ENCODE data around the gene CLK1. TPM values are rescaled to one million over a fixed set of nuclear protein-coding genes. Genes with fewer than 3 reads are reported as not detected.

The CLK1 gene
- total and polyA plus RNA-seq, 12 donors = 34.4 to 2,325 (median 84.8) TPM

DNA sequence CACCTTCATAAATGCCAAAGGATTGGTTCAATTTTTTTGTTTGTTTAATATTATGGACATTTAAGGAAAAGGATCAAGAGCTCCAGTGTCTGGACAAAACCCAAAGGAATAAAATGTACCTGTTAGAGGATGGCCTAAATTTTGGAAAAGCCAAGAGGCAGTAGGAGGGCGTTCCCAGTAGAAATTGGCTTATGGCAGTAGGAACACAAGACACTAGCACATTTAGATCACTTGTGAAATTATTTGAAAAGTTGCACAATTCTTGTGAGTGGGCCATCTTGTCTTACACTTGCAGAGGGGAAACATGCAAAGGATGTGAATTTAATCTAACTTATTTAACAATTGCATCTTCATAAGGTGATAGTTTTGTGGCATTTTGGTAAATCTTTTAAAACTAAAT lies 49.5 kb downstream of the CLK1 start:
- intact Hi-C loops (cut with DNase I) = loop anchor here (5.0 to 10.0 kb wide), 3 partner anchors 42 to 100 kb away; partner anchors contain the start of gene CLK1 (in 1 of the 2)
- no peaks in the 10 kb centered on the region for H3K9me3 ChIP-seq (replicated peaks in 1 of 3)
- no peaks in the 10 kb centered on the region for H3K27me3 ChIP-seq
- peaks cover 0 to 61% of the 10 kb centered on the region in 2 donors for H3K36me3 ChIP-seq (replicated peaks in 1 of 2)
- DNase-seq = no peak
- no peak overlapping the region for H3K4me3 ChIP-seq
- peaks cover 5 to 43% of the 10 kb centered on the region in 2 donors for H3K4me1 ChIP-seq (replicated peaks in 1 of 2)
- 73 to 87% (median 77%) methylated on average over 1 of the region's 1 CpG for WGBS, 4 donors
- TF ChIP-seq, protein P1, sequence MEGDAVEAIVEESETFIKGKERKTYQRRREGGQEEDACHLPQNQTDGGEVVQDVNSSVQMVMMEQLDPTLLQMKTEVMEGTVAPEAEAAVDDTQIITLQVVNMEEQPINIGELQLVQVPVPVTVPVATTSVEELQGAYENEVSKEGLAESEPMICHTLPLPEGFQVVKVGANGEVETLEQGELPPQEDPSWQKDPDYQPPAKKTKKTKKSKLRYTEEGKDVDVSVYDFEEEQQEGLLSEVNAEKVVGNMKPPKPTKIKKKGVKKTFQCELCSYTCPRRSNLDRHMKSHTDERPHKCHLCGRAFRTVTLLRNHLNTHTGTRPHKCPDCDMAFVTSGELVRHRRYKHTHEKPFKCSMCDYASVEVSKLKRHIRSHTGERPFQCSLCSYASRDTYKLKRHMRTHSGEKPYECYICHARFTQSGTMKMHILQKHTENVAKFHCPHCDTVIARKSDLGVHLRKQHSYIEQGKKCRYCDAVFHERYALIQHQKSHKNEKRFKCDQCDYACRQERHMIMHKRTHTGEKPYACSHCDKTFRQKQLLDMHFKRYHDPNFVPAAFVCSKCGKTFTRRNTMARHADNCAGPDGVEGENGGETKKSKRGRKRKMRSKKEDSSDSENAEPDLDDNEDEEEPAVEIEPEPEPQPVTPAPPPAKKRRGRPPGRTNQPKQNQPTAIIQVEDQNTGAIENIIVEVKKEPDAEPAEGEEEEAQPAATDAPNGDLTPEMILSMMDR (IDR thresholded peaks at IDR 0.05) = no peak
- TF ChIP-seq POLR2A (IDR thresholded peaks at IDR 0.05) = no peak
- H3K27ac ChIP-seq = no peak overlapping the region

DNA sequence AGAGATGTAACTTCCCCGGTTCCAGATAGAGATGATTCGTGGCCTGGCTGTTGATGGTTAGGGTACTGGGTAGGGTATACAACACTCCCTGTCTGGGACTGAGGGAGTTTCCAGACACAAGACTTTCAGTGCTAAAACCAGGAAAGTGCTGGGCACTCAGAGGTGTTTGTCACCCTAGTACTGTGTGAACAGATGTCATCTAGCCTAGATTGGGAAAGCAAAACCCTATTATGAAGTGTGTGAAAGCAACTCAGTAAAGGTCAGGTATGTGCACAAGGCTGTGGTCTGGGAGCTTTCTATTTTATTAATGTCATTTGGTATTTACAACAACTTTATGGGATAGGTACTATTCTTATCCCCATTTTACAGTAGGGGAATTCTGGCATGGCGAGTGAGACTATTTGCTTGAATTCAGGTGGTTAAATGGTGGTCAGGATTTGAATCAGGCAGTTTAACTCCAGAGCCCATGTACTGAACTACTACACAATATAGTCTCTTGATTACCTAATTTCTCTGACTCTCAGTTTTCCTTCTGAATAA lies 50.1 kb downstream of the CLK1 start:
- no peaks in the 10 kb centered on the region for H3K9me3 ChIP-seq (replicated peaks in 1 of 3)
- H3K27ac ChIP-seq = peak overlapping the region in 1 of 5 donors; percentile 1
- 44 to 68% (median 55%) methylated on average over 3 of the region's 3 CpGs for WGBS, 4 donors
- intact Hi-C loops (cut with DNase I) = loop anchor here in 1 of 2 donors (10.0 kb wide), 1 partner anchor 100 kb away; no protein-coding TSS in a partner anchor
- peaks cover 0 to 55% of the 10 kb centered on the region in 2 donors for H3K36me3 ChIP-seq (replicated peaks in 1 of 2)
- TF ChIP-seq POLR2A (IDR thresholded peaks at IDR 0.05) = no peak
- TF ChIP-seq, protein P1 (IDR thresholded peaks at IDR 0.05) = no peak
- no peaks in the 10 kb centered on the region for H3K27me3 ChIP-seq
- H3K4me1 ChIP-seq (replicated peaks in 1 of 2) = peaks cover 5 to 47% of the 10 kb centered on the region in 2 donors
- H3K4me3 ChIP-seq = peak overlapping the region in 1 of 4 donors; percentile 7
- DNase-seq = no peak

DNA sequence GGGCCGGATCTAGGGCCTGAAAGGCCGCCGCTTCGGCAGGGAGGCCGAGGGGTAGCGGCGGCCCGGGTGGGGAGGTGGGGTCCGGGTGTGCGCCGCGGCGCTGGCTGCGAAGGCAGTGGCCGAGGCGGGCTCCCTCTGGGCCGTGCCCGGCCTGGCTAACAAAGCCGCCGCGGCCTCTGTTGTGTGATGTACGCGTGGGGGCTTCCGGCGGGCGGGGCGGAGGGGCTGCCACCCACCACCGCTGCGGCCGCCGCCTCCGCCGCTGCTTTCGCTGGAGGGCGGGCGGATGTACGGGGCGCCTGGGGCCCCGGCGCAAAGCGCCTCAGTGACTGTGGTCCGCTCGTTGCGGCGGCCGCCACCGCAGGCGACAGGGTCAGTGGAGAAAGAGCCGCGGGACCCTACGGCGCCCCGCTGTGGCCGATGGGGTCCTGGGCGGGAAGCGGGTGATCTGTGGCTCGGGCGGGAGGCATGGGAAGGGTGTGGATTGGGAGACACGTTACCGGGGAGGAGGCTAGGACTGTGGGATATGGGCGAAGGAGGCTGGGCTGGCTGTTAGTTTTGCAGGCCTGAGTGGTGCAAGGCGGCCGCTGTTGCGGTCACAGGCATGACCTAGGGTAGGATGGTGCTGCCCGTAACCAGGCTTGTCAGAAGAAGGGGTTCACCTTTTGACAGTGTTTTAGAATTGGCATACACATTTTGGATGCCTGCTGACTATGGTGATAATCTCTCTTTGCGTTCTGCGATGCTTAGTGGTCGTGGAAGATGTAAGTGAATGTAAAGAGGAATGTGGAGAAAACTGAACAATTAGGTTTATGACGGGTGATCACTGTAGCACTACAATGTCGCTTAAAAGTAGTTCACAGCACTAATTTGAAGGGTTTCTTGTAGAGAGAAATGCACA lies 52.1 kb downstream of the CLK1 start:
- 0 to 1% (median 1%) methylated on average over 16 to 70 of the region's 70 CpGs for WGBS, 4 donors
- H3K4me1 ChIP-seq (replicated peaks in 1 of 2) = peaks cover 5 to 47% of the 10 kb centered on the region in 2 donors
- peak overlapping the region; percentile 80 to 87 (median 84) for H3K4me3 ChIP-seq
- no peaks in the 10 kb centered on the region for H3K9me3 ChIP-seq (replicated peaks in 1 of 3)
- peak overlapping the region; percentile 95 to 99 (median 96) for H3K27ac ChIP-seq
- H3K36me3 ChIP-seq (replicated peaks in 1 of 2) = peaks cover 0 to 35% of the 10 kb centered on the region in 2 donors
- DNase-seq = peak; percentile 82 to 90 (median 85)
- intact Hi-C loops (cut with DNase I) = loop anchor here in 1 of 2 donors (10.0 kb wide), 1 partner anchor 98 kb away; no protein-coding TSS in a partner anchor
- TF ChIP-seq, protein P1 (IDR thresholded peaks at IDR 0.05) = peak; percentile 23 to 71 (median 54)
- peak; percentile 9 to 20 for TF ChIP-seq POLR2A (IDR thresholded peaks at IDR 0.05)
- no peaks in the 10 kb centered on the region for H3K27me3 ChIP-seq

Data from adrenal gland (tissue), 12 donors.